Fibroblast of mammary gland (primary cell): ENCODE data around the gene CROCC2.

Experiments
- DNase-seq: peaks from one replicate; pipeline ENCODE4 v3.0.0-alpha.2; 2010; ENCODE audit warnings: low read depth
- H3K4me3 ChIP-seq: 2 replicates; pipeline ENCODE4 v1.5.1; 2011; ENCODE audit warnings: low read depth, mild to moderate bottlenecking, low read length, moderate library complexity; ENCODE audit not compliant: control insufficient read depth
- CTCF ChIP-seq: conservative IDR thresholded peaks from 2 replicates; pipeline ENCODE4 v1.5.1; 2011; ENCODE audit warnings: low read depth, low read length, inconsistent platforms; ENCODE audit not compliant: control insufficient read depth, insufficient read depth

CROCC2 gene

GRCh38 chr2:240929364-240930095 is 23.4 kb downstream of the CROCC2 start:
- DNase-seq, result no peak
- no peak for TF ChIP-seq CTCF

GRCh38 chr2:240930096-240930630 is 24.0 kb downstream of the CROCC2 start:
- no peak for DNase-seq
- TF ChIP-seq CTCF, result no peak
- H3K4me3 ChIP-seq, result no peak overlapping the region

More at GRCh38 chr2:240929364-240930095, 23.4 kb downstream of the CROCC2 start:
- H3K4me3 ChIP-seq, result no peak overlapping the region

- no peak for TF ChIP-seq CTCF
- no peak for DNase-seq
- H3K4me3 ChIP-seq, result no peak overlapping the region
These were observed 24.6 kb downstream of the CROCC2 start for GRCh38 chr2:240930631-240931318.

GRCh38 chr2:240931319-240931949 is 25.3 kb downstream of the CROCC2 start:
- DNase-seq, result no peak
- no peak overlapping the region for H3K4me3 ChIP-seq
- no peak for TF ChIP-seq CTCF

GRCh38 chr2:240932001-240932723 is 26.0 kb downstream of the CROCC2 start:
- no peak overlapping the region for H3K4me3 ChIP-seq
- no peak for TF ChIP-seq CTCF
- DNase-seq, result no peak

GRCh38 chr2:240932724-240933047 is 26.6 kb downstream of the CROCC2 start:
- DNase-seq, result no peak
- TF ChIP-seq CTCF, result no peak
- no peak overlapping the region for H3K4me3 ChIP-seq
